ENCODE data around the gene VDAC2.

GRCh38 chr10:75231672-75232581 is 21.3 kb downstream of the VDAC2 start:
- TF ChIP-seq EZH2 (IDR thresholded peaks at IDR 0.05) (no peak), POLR2AphosphoS5 (IDR thresholded peaks at IDR 0.05; ENCODE audit: borderline replicate concordance, low read depth, low read length) (no peak)
